COLO668 (cell line): ENCODE measurements around the gene THRSP.
"Not testable (repeated sequence)": the region's sequence is repeated elsewhere in the genome, so short reads cannot be mapped to it uniquely, and the experiment has no call there.

Experiments
- DNase-seq: peaks from one replicate; lab custom pipeline; 2025; ENCODE audit not compliant: unreplicated experiment; lab: John Stamatoyannopoulos, UW

THRSP gene

GRCh38 chr11:78038697-78039313 lies 24.9 kb upstream of the THRSP start:
- no peak for DNase-seq

DNA sequence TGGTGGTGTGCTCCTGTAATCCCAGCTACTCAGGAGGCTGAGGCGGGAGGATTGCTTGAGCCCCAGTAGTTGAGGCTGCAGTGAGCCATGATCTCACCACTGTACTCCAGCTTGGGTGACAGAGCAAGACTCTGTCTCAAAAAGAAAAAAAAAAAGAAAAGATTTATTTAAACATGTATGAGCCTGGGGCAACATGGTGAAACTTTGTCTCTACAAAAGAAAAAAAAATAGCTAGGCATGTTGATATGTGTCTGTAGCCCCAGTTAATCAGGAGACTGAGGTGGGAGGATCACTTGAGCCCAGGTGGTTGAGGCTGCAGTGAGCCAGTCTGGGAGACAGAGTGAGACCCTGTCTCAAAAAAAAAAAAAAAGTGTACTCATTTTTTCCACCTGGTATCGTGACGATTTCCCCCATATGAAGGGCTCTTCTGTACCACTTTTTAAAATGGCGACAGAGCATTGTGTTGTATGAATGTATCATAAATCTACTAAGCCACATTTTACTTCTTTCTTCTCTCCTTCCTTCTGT lies 24.2 kb upstream of the THRSP start:
- DNase-seq, result no peak

DNA sequence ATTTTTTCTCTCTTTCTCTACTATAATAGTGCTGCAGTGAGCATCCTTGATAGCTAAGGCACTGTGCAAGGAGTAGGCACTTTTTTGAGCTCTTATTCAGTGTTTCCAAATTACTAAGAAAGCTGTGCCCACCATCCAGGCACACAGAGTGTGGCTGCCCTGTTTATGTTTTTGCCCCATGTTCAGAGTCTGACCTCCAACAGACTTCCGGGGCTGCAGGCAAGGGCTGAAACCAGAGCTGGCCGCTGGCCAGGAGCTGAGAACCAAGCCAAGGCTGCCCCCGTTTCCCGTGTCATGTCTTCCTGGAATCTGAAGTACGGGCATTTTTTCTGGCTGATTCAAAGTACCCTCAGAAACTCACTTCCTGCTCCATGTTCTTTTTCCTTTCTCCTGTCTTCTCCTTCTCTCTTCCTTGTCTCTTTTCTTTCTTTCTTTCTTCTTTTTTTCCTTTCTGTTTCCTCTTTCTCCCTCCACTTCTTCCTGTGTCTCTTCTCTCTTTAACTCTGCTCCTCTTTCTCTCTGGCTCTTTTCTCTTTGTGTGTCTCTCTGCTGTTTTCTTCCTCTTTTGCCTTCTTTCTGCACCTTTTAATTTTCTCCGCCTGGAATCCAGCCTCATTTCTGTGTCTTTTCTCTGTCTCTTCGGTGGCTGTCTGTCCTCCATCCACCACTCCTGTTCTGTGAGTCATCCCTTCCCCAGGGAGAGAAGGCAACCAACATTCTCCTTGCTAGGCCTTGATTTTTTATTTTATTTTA lies 23.6 kb upstream of the THRSP start:
- DNase-seq, result peak; percentile 80

DNA sequence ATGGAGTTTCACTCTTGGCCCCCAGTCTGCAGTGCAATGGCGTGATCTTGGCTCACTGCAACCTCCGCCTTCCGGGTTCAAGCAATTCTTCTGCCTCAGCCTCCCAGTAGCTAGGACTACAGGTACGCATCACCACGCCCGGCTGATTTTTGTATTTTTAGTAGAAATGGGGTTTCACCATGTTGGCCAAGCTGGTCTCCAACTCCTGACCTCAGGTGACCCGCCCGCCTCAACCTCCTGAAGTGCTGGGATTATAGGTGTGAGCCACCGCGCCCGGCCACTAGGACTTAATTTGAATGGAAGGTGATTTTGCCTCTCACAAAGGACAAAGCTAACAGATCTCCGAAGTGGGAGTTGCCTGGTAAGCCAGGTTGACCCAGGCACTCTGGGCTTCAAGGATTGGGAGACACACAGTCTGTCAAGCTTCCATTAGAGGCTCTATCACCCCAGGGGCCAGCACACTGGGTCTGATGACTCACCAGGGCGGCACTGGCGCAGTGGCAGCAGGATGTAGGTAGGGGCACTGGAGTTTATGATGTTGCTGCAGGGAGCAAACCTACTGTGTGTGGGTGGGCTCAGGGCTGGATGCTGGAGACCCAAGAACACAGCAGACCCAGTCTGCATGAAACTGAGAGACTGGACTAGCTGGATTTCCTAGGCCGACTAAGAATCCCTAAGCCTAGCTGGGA lies 22.8 kb upstream of the THRSP start:
- DNase-seq, result no peak

- DNase-seq, result not testable (repeated sequence)
These were observed 22.3 kb upstream of the THRSP start for GRCh38 chr11:78041380-78041719.

- DNase-seq, result no peak
These were observed 21.7 kb upstream of the THRSP start for GRCh38 chr11:78041843-78042440.

DNA sequence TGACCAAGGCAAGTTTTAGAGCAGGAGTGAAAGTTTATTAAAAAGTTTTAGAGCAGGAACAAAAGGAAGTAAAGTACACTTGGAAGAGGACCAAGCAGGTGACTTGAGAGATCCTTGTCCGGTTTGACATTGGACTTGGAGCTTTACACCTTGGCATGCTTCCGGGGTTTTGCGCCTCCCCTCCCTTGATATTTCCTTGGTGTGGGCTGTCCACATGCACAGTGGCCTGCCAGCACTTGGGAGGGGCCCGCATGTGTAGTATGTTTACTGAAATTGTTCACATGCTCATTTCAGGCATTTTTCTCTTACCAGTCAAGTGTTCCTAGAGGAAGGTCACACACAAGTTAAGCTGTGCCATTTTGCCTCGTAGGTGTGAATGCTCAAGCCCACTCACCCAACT lies 19.0 kb upstream of the THRSP start:
- DNase-seq, result no peak

DNA sequence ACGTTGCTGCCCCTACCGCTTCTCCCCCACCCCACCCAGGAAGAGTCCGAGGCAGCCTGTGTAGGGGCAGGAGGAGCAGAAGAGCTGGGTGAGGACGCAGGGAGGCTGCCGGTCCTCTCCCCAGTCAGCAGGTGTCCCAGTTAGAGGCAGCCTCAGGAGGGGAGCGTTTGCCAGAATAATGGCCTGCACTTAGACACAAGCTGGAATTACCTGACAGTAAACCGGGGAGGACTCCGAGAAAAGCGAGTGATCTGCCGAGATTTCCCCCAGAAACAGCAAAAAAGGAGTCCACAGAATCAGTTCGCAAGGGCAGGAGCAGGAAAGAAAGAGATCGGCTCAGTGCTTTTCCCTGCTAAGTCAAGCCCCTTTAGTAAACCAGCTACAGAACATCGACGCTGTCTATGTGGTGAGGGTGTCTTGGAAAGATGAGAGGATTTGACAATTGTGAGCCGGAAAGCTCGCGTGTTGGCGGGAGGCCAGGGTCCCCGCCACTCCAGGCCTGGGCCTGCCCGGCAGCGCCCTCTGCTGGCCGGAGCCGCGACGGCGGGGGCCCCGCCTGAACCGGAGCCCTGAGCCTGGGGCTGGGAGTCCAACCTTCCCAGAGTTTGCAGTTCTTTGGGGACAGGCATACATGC lies 17.7 kb upstream of the THRSP start:
- peak; percentile 75 for DNase-seq

DNA sequence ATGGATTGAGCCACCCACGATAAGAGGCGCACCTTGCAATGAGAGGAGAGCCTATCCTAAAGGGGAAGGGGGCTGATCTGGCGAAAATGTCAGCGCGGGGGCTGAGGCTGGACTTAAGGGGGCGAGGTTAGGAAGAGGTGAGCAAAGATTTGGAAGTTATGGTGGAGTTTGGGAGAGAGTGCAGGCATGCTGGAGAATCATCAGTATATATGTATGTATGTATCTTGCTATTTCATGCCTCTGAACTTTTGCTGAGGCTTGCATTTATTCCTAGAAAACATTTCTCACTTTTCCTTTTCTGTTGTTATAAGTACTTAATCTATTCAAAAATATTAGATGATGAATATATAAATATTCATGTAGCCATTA lies 17.2 kb upstream of the THRSP start:
- DNase-seq, result no peak

DNA sequence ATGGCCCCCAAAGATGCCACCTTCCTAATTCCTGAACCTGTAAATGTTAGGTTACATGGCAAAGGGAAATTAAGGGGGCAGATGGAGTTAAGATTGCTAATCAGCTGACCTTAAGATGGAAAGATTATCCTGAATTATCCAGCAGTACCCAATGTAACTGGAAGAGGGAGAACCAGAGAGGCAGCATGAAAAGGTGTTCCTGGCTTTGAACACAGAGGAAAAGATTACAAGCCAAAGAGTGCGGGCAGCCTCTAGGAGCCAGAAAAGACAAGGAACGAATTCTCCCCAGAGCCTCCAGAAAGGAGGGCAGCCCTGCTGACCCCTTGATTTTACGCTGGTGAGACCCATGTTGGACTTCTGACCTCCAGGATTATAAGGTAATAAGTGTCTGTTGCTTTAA lies 15.1 kb upstream of the THRSP start:
- DNase-seq, result no peak

- DNase-seq, result no peak
These were observed 14.3 kb upstream of the THRSP start for GRCh38 chr11:78049348-78049747.

DNA sequence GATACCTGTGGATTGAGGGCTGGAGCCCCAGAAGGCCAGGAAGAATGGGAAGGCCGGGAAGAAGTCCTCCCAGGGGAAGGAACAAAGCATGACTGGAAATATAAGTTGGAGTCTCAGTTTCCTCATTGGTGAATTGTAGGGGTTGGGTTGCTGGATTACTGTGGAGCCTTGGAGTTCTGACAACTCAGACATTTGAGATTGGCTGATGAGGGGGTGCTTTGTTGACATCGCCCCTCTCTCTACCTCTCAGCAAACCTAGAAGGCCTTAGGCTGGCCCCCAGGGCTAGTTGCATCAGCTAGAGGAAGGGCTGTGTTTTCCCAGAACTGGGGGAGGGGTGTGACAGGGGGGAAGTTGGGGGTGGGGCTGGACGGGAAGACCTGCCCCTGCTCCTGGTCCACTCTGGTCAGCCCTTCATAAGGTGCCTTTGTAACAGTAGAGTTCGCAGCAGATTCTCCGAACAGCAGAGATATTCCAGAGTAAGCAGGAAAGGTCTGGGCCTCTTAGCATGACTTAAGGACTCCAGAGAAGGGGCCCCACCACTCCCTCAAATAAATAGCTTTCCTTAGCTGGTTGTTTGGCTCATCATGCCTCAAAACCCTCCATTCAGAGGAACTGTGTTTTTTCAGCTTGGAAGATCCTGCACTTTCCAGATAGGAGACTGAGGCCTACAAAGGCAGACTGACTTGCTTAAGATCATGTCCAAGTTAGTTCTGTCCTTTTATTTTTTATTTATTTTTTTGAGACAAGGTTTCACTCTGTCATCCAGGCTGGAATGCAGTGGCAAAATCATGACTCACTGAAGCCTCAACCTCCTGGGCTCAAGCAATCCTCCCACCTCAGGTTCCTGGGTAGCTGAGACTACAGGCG lies 12.5 kb upstream of the THRSP start:
- DNase-seq, result no peak

GRCh38 chr11:78054971-78055370 lies 8.7 kb upstream of the THRSP start:
- DNase-seq, result no peak

DNA sequence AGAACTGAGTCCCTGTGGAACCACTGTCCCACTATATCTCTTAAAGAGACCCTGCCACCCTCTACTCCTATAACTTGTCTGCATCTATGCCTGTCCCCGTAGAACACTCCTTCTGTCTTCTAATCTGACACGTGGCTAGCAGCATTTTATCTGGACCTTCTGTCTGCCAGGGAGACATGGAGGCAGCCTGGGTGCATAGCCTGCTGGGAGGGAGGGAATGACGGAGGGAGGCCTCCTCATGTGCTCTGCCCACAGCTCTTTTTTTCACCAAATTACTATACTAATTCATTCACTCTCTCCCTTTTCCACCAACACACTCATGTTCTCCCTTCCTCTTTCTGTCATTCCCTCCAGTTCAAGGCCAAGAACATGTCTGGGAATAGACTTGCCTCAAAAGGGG lies 7.6 kb upstream of the THRSP start:
- no peak for DNase-seq

DNA sequence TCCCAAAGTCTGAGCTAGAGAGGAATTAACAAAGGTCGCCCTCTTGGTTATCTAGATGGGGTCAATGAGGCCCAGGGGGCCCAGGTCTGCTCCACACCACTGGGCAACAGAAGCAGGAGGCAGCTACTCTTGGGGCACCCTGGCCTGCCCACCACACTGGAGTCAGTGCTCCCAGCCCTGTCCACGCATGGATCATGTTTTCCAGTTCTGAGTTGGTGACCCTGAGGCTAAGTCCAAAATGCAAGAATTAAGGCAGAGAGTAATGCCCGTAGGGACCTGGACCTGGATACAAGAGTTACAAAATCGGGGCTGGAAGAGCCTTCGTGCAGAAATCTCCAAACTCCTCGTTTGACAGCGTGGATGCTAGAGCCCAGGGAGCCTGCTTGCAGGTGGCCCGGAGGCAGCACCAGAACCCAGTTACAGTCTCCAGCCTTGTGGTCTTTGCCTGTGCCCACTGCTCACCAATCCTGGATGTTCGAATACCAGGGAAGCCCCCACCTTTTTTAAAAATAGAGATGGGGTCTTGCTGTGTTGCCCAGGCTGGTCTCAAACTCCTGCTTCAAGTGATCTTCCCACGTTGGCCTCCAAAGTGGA lies 6.1 kb upstream of the THRSP start:
- no peak for DNase-seq

DNA sequence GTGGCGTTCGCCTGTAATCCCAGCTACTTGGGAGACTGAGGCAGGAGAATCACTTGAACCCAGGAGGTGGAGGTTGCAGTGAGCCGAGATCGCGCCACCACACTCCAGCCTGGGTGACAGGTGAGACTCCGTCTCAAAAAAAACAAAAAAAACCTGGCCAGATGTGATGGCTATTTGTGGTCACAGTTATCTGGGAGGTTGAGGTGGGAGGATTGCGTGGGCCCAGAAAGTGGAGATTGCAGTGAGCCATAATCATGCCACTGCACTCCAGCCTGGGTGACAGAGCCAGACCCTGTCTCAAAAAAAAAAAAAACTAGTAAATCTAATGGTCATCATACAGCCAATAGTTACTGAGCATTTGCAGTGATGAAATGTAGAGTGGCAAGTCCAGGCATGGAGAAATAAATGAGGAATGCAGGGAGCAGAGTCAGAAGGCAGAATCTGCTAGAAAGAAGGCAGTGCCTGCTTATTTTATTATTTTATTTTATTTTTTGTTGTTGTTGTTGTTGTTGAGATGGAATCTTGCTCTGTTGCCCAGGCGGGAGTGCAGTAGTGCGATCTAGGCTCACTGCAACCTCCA lies 3.8 kb upstream of the THRSP start:
- DNase-seq, result not testable (repeated sequence)

- no peak for DNase-seq
These were observed 3.1 kb upstream of the THRSP start for GRCh38 chr11:78060533-78060932.

DNA sequence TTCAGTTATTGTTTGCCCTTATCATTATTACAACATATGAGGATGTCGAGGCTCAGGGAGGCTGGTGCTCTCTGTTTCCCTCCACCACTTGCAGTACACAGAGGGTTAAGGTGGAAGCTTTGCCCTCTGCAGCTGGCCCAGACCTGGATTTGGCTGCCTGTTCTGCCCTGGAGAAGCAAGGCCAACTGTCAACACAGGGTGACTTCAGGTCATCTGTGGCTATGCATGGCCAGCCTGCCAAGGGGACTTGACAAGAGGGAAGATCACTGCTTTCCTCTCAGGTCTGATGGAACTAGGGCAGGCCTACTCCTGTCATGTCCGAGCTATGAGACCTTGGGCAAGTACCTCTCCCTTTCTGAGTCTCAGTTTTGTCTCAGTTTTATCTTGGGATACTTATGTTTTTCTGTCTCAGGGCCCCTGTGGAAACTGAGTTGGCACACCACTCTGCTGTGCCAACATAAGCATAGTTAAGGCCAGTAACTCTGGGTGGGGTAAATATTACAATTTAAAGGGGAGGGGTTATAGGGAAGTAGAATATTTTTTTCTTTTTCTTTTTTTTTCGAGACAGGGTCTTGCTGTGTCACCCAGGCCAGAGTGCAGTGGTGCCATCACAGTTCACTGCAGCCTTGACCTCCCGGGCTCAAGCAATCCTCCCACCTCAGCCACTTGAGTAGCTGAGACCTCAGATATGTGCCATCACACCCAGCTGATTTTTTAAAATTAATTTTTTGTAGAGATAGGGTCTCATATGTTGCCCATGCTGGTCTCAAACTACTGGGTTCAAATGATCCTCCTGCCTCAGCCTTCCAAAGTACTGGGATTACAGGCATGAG lies 2.4 kb upstream of the THRSP start:
- DNase-seq, result no peak

GRCh38 chr11:78061921-78062311 lies 1.7 kb upstream of the THRSP start:
- DNase-seq, result no peak
